Measurements from ENCODE around the gene HSPD1. TPM values are rescaled to one million over a fixed set of nuclear protein-coding genes. Genes with fewer than 3 reads are reported as not detected.

Gene HSPD1
- 399 and 539 TPM in 2 replicates for total RNA-seq (ENCODE audit: low replicate concordance)

- H3K4me3 Mint-ChIP-seq, result peak within 1 kb of the TSS; percentile 97
- no peaks in the 10 kb centered on the region for H3K27me3 Mint-ChIP-seq (ENCODE audit: insufficient read depth, low read depth)
- H3K4me1 Mint-ChIP-seq, result peaks cover 44% of the 10 kb centered on the region
- H3K36me3 ChIP-seq, result peaks cover 56% of the 10 kb centered on the region
- peak within 1 kb of the TSS; percentile 44 for H2AFZ ChIP-seq (replicated peaks)
- H3K27me3 ChIP-seq, result no peaks in the 10 kb centered on the region
- no peaks in the 10 kb centered on the region for H3K9me3 Mint-ChIP-seq
- H3K9ac ChIP-seq, result peak within 1 kb of the TSS; percentile 78
- peaks cover 34% of the 10 kb centered on the region for H3K36me3 Mint-ChIP-seq
- H3F3A ChIP-seq (ENCODE audit: low read depth), result peaks cover 18% of the 10 kb centered on the region
- H3K4me1 ChIP-seq, result peaks cover 43% of the 10 kb centered on the region
- peaks cover 94% of the 10 kb centered on the region for H3K79me2 ChIP-seq (ENCODE audit: low read depth)
- H3K4me3 ChIP-seq, result peak within 1 kb of the TSS; percentile 75
- H3K9me3 ChIP-seq (ENCODE audit: low read depth), result no peaks in the 10 kb centered on the region
- peak within 1 kb of the TSS; percentile 99 for H3K27ac ChIP-seq
- H4K20me1 ChIP-seq (ENCODE audit: low read depth), result peaks cover 61% of the 10 kb centered on the region
- peak within 1 kb of the TSS; percentile 94 for H3K4me2 ChIP-seq
- H3K27ac Mint-ChIP-seq, result peak within 1 kb of the TSS; percentile 98
- peak; percentile 99 for DNase-seq (ENCODE audit: low spot score)
- TF ChIP-seq EZH2phosphoT487 (IDR thresholded peaks at IDR 0.05) (no peak), EZH2 (IDR thresholded peaks at IDR 0.05) (no peak), CTCF (IDR thresholded peaks at IDR 0.05) (no peak)
These were observed at the start of gene HSPD1, which contains the start of gene HSPE1 for GRCh38 chr2:197499594-197500502. Gene HSPD1 (minus strand): TSS chr2:197499840. CDS start chr2:197498848, 992 bp downstream. Gene HSPE1 (plus strand): TSS chr2:197500379. CDS start chr2:197500437, 58 bp downstream.

GRCh38 chr2:197548582-197548981 lies 48.9 kb upstream of the HSPD1 start:
- Mint-ChIP-seq H3K27me3 (ENCODE audit: insufficient read depth, low read depth) (no peaks in the 10 kb centered on the region), H3K4me3 (no peak overlapping the region), H3K4me1 (no peaks in the 10 kb centered on the region), H3K27ac (no peak overlapping the region), H3K9me3 (no peaks in the 10 kb centered on the region), H3K36me3 (peaks cover 21% of the 10 kb centered on the region)
- no peak for DNase-seq (ENCODE audit: low spot score)
- Histone ChIP-seq H3K4me3 (no peak overlapping the region), H3K27ac (no peak overlapping the region), H3K27me3 (no peaks in the 10 kb centered on the region), H3K4me1 (no peaks in the 10 kb centered on the region), H4K20me1 (ENCODE audit: low read depth) (no peaks in the 10 kb centered on the region), H3K9ac (no peak overlapping the region), H3F3A (ENCODE audit: low read depth) (peaks cover 4% of the 10 kb centered on the region), H3K4me2 (no peak overlapping the region), H3K79me2 (ENCODE audit: low read depth) (peaks cover 9% of the 10 kb centered on the region), H3K36me3 (peaks cover 22% of the 10 kb centered on the region), H3K9me3 (ENCODE audit: low read depth) (no peaks in the 10 kb centered on the region), H2AFZ (replicated peaks) (no peak overlapping the region)
- TF ChIP-seq EZH2 (IDR thresholded peaks at IDR 0.05) (no peak), CTCF (IDR thresholded peaks at IDR 0.05) (no peak), EZH2phosphoT487 (IDR thresholded peaks at IDR 0.05) (no peak)

DNA sequence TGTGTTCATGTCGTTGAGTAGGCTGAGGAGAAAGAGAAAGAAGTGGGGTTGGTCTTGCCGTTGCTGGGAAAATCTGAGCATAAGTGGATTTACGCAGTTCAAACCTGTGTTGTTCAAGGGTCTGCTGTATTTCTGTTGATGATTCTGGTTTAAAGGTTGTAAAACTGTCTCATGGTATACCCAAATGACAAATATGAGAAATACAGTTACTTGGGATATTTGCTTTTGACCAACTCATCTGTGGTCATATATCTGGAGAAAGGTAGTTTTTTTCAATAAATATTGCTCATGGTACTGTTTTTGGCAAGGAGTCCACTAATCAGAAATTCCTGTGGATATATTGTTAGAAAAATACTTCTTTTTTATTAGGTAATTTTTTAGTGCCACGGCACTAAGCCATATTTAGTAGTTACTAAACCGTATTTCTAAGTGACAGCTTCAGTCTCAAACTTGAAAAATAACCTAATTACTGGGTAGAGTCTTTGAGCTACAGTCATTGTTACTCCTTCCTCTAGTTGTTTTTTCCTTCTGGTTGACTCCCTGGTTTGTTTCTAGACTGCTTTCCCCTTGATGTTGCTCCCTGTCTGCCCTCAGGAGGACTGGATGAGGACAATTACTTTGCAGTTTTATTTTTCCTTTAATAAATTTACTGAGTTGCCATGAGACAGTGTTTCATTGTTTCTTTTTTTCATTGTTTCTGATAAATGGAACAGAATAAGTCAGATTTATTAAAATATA lies 47.7 kb upstream of the HSPD1 start:
- H3K27ac ChIP-seq, result no peak overlapping the region
- no peaks in the 10 kb centered on the region for H3K9me3 Mint-ChIP-seq
- peaks cover 22% of the 10 kb centered on the region for H3K36me3 ChIP-seq

More for the DNA sequence above, 47.7 kb upstream of the HSPD1 start:
- Mint-ChIP-seq H3K27ac (no peak overlapping the region), H3K27me3 (ENCODE audit: insufficient read depth, low read depth) (no peaks in the 10 kb centered on the region), H3K36me3 (peaks cover 28% of the 10 kb centered on the region), H3K4me1 (no peaks in the 10 kb centered on the region), H3K4me3 (no peak overlapping the region)
- DNase-seq (ENCODE audit: low spot score), result no peak
- Histone ChIP-seq H3K79me2 (ENCODE audit: low read depth) (peaks cover 9% of the 10 kb centered on the region), H3K4me1 (no peaks in the 10 kb centered on the region), H4K20me1 (ENCODE audit: low read depth) (no peaks in the 10 kb centered on the region), H3F3A (ENCODE audit: low read depth) (peaks cover 4% of the 10 kb centered on the region), H3K9ac (no peak overlapping the region), H3K9me3 (ENCODE audit: low read depth) (no peaks in the 10 kb centered on the region), H3K4me3 (no peak overlapping the region), H3K4me2 (no peak overlapping the region), H2AFZ (replicated peaks) (no peak overlapping the region), H3K27me3 (no peaks in the 10 kb centered on the region)
- TF ChIP-seq EZH2 (IDR thresholded peaks at IDR 0.05) (no peak), CTCF (IDR thresholded peaks at IDR 0.05) (no peak), EZH2phosphoT487 (IDR thresholded peaks at IDR 0.05) (no peak)

All from neural progenitor cell (in vitro differentiated cells).